Measurements from ENCODE around the gene NSUN4. TPM values are rescaled to one million over a fixed set of nuclear protein-coding genes. Genes with fewer than 3 reads are reported as not detected.

The NSUN4 gene
- total and polyA plus RNA-seq, 2 of the 13 experiments (the other 11 are each of a cell fraction or from before 2014, with no cell fraction given) = 21.5 to 23.5 TPM

DNA sequence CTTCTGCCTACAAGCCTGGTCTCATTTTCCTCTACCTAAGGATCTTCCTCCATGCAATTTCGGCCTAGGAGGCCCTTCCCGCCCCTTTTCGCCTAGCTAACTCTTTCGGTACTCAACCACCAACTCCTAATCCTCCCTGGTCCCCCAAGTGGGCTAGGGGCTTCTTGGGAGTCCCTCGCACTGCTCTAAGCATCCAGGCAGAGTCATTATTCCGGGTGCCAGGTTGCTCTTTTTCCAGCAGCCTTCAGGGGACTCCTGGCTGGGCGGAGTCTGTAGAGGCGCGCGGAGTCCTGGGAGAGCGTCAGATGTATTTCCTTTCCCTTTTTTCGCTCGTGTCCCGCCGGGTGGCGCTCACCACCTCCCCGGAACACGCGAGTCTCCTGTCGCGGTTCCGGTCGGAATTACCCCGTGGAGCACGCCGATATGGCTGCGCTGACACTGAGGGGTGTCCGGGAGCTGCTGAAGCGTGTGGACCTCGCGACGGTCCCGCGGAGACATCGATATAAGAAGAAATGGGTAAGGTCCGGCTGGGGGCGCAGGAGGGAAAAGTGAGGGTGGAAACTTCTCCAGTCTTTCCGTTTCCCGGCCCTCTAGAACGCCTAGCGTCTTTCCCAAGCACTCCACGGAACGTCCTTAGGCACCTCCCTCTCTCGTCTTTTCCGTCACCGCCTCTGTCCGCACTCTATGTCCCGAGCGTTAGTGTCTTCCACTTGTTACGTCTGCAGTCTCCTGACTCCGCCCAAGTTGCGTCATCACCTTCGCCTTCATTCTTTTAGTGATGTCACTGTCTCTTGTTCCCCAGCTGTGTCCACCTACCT lies at the start of gene NSUN4 (continued):
- TF ChIP-seq ZNF598 (CRISPR knock-in tag; IDR thresholded peaks at IDR 0.05; ENCODE audit: borderline replicate concordance) = no peak
- peak; percentile 79; the same call in 1 of the 2 replicates for TF ChIP-seq MIXL1 (CRISPR knock-in tag; IDR thresholded peaks at IDR 0.05)
- peak; percentile 70; the same call in 1 of the 2 replicates for TF ChIP-seq ZNF160 (CRISPR knock-in tag; IDR thresholded peaks at IDR 0.05)
- TF ChIP-seq ZNF264 (CRISPR knock-in tag; IDR thresholded peaks at IDR 0.05) = no peak
- TF ChIP-seq HOXA9 (CRISPR knock-in tag; IDR thresholded peaks at IDR 0.05; ENCODE audit: borderline replicate concordance) = no peak
- no peak for TF ChIP-seq NFYB (CRISPR knock-in tag; IDR thresholded peaks at IDR 0.05)
- TF ChIP-seq ATRX (CRISPR knock-in tag; IDR thresholded peaks at IDR 0.05; ENCODE audit: borderline replicate concordance) = no peak
- TF ChIP-seq SRSF9 (IDR thresholded peaks at IDR 0.05; ENCODE audit: borderline replicate concordance, insufficient read depth, low read depth, low read length, poor library complexity, severe bottlenecking) = no peak
- TF ChIP-seq ARNTL (CRISPR knock-in tag; IDR thresholded peaks at IDR 0.05) = no peak
- TF ChIP-seq DRAP1 (CRISPR knock-in tag; IDR thresholded peaks at IDR 0.05) = peak; percentile 67
- TF ChIP-seq ZNF44 (CRISPR knock-in tag; IDR thresholded peaks at IDR 0.05) = 0 out of 2 replicates have a peak, but pooled peaks have one; percentile 25
- TF ChIP-seq SMYD3 (CRISPR knock-in tag; IDR thresholded peaks at IDR 0.05) = no peak
- no peak for TF ChIP-seq HDAC6 (IDR thresholded peaks at IDR 0.05; ENCODE audit: low read depth, low read length)
- TF ChIP-seq NFIC (IDR thresholded peaks at IDR 0.05; ENCODE audit: low read length) = no peak
- no peak for TF ChIP-seq SP2 (CRISPR knock-in tag; IDR thresholded peaks at IDR 0.05)
- TF ChIP-seq ZNF33B (CRISPR knock-in tag; IDR thresholded peaks at IDR 0.05) = no peak
- TF ChIP-seq ZNF121 (CRISPR knock-in tag; IDR thresholded peaks at IDR 0.05) = no peak
- TF ChIP-seq CBFB (CRISPR knock-in tag; IDR thresholded peaks at IDR 0.05) = 0 out of 2 replicates have a peak, but pooled peaks have one; percentile 58
- TF ChIP-seq, protein P1, sequence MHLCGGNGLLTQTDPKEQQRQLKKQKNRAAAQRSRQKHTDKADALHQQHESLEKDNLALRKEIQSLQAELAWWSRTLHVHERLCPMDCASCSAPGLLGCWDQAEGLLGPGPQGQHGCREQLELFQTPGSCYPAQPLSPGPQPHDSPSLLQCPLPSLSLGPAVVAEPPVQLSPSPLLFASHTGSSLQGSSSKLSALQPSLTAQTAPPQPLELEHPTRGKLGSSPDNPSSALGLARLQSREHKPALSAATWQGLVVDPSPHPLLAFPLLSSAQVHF (CRISPR knock-in tag; IDR thresholded peaks at IDR 0.05) = no peak
- TF ChIP-seq ZBTB3 (CRISPR knock-in tag; IDR thresholded peaks at IDR 0.05; ENCODE audit: borderline replicate concordance, low read depth) = no peak; the same call in 1 of the 2 replicates
- TF ChIP-seq MED8 (CRISPR knock-in tag; IDR thresholded peaks at IDR 0.05; ENCODE audit: insufficient replicate concordance) = no peak
- TF ChIP-seq, protein P2, sequence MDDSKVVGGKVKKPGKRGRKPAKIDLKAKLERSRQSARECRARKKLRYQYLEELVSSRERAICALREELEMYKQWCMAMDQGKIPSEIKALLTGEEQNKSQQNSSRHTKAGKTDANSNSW (CRISPR knock-in tag; IDR thresholded peaks at IDR 0.05; ENCODE audit: borderline replicate concordance) = no peak
- TF ChIP-seq TAF1 (CRISPR knock-in tag; IDR thresholded peaks at IDR 0.05) = peak; percentile 94
- TF ChIP-seq ZNF737 (CRISPR knock-in tag; IDR thresholded peaks at IDR 0.05; ENCODE audit: borderline replicate concordance) = no peak
- no peak; the same call in 1 of the 2 replicates for TF ChIP-seq GLI4 (CRISPR knock-in tag; IDR thresholded peaks at IDR 0.05; ENCODE audit: borderline replicate concordance)
- no peak for TF ChIP-seq ZNF468 (CRISPR knock-in tag; IDR thresholded peaks at IDR 0.05)
- peak; percentile 52; the same call in 1 of the 2 replicates for TF ChIP-seq TFE3 (CRISPR knock-in tag; IDR thresholded peaks at IDR 0.05)
- no peak; the same call in 1 of the 2 replicates for TF ChIP-seq ZNF790 (CRISPR knock-in tag; IDR thresholded peaks at IDR 0.05; ENCODE audit: borderline replicate concordance)
- TF ChIP-seq TMF1 (CRISPR knock-in tag; IDR thresholded peaks at IDR 0.05; ENCODE audit: low read depth) = peak; percentile 82

Measured in HepG2 (cell line).